H1 (cell line): ENCODE measurements around the gene C1orf21. TPM values are rescaled to one million over a fixed set of nuclear protein-coding genes. Genes with fewer than 3 reads are reported as not detected.

Experiments
- BCL11A ChIP-seq, 2 experiments: IDR thresholded peaks; one replicate each; pipeline ENCODE4 v1.6.1; 2011; ENCODE audit warnings: low read depth in 2 of 2, low read length in 2 of 2, mild to moderate bottlenecking in 2 of 2
- CBX5 ChIP-seq: fragments of 300-800, 300-1000 bp; sonication (generic); IDR thresholded peaks from 2 replicates; pipeline ENCODE4 v1.7.1; 2016; ENCODE audit warnings: antibody characterized with exemption, low read length, low read depth
- EZH2 ChIP-seq: fragments of 200-600 bp; sonication (generic); IDR thresholded peaks from 2 replicates; pipeline ENCODE4 v1.7.1; 2012; ENCODE audit warnings: low read depth, mild to moderate bottlenecking, moderate library complexity, low read length, inconsistent platforms; ENCODE audit not compliant: severe bottlenecking
- FOSL1 ChIP-seq: IDR thresholded peaks from 2 replicates; pipeline ENCODE4 v1.6.1; 2011; ENCODE audit warnings: mild to moderate bottlenecking, low read depth, low read length, moderate library complexity; ENCODE audit not compliant: insufficient read depth
- JUN ChIP-seq: IDR thresholded peaks from 2 replicates; pipeline ENCODE4 v1.6.1; 2011; ENCODE audit warnings: low read depth, mild to moderate bottlenecking, improper control_type of control experiment, low read length
- KDM5A ChIP-seq: fragments of 200-600 bp; IDR thresholded peaks from 2 replicates; pipeline ENCODE4 v1.7.1; 2012; ENCODE audit warnings: mild to moderate bottlenecking, low read length, inconsistent platforms, mixed read lengths
- NANOG ChIP-seq: IDR thresholded peaks from 2 replicates; pipeline ENCODE4 v1.6.1; 2011; ENCODE audit warnings: low read length, low read depth, mild to moderate bottlenecking, inconsistent platforms; ENCODE audit not compliant: insufficient read depth, poor library complexity, severe bottlenecking
- POLR2AphosphoS5 ChIP-seq: IDR thresholded peaks from 2 replicates; pipeline ENCODE4 v1.6.1; 2011; ENCODE audit warnings: low read depth, low read length
- RBBP5 ChIP-seq: IDR thresholded peaks from 2 replicates; pipeline ENCODE4 v1.7.1; 2012; ENCODE audit warnings: low read depth, mild to moderate bottlenecking, inconsistent platforms, low read length, moderate library complexity, borderline replicate concordance
- polyA plus RNA-seq, 7 experiments: library from polyadenylated mRNA; depleted of rRNA in 3 of 7; stranded (reverse) in 5 of 7; unstranded in 2 of 7; fragments of >200 nt in 5 of 7; fragments of 200-250 nt in 2 of 7; gene quantifications; 1 replicate in 5 of 7; 2 replicates in 1 of 7; 4 replicates in 1 of 7; pipeline versions ENCODE4 v1.2.1 to v1.2.3, GENCODE V29; 2011 to 2013; ENCODE audit warnings: missing spikeins in 2 of 7, mixed read lengths in 2 of 7
- total RNA-seq: library from RNA; stranded (reverse); fragmentation: NEBNext Ultra II Directional; extraction: Animal tissue kit (Norgen Biotek cat#: 25700); gene quantifications from 2 replicates; pipeline ENCODE4 v1.2.1, GENCODE V29; 2021

The C1orf21 gene
- total and polyA plus RNA-seq, 2 of the 8 experiments (the other 6 are each of a cell fraction or from before 2014, with no cell fraction given), result 16.6 to 51.0 TPM

DNA sequence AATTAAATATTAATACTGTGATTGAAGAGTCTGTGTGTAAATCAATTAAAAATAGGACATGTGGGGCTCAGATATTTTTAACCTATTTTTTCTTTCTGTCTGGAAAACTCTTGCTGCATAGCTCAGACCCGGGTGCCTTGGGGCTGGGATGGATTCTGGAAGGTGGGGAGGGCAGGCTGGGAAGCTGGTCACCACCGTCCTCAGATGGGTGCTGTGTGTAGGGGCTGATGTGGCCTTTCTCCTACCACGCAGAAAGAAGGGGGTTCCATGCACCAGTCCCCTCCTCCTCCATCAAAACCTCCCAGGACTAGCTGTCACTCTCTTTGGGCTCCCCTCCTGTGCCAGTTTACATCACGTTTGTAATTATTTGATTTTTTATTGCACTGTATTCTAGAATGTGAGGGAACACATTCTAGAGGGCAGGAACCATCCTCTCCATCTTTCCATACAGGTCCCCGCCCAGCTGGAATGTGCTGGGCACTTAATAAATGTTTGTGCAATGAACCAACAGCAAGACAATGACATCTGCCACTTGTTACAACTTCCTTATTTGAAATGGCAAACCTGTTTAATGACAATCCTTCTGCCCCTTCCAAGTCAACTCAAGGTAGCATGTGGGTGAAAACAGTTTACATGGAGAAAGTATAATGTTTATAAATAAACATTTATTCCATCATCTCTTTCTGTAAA, 263.5 kb downstream of the C1orf21 start (continued):
- no peak for TF ChIP-seq NANOG
- no peak for TF ChIP-seq RBBP5
- no peak for TF ChIP-seq FOSL1
- TF ChIP-seq CBX5, result no peak
- no peak for TF ChIP-seq EZH2
- no peak for TF ChIP-seq POLR2AphosphoS5
- TF ChIP-seq KDM5A, result no peak
- no peak for TF ChIP-seq JUN
- no peak for TF ChIP-seq BCL11A (IDR thresholded peaks at IDR 0.05; ENCODE audit: low read depth in 2 of 2, low read length in 2 of 2)
- TF ChIP-seq, all 59 proteins: peak for 0
